ENCODE data around the gene DAAM2.

GRCh38 chr6:39920157-39920556, 128.0 kb downstream of the DAAM2 start:
- TF ChIP-seq ZNF274 (IDR thresholded peaks at IDR 0.05; ENCODE audit: low read depth, low read length) (no peak), YY1 (IDR thresholded peaks at IDR 0.05; ENCODE audit: insufficient read depth, insufficient read length) (no peak), SUZ12 (IDR thresholded peaks at IDR 0.05; ENCODE audit: extremely low read depth, insufficient read depth, insufficient read length) (no peak)

All from NT2/D1 (cell line).